HepG2 (cell line): ENCODE measurements around the gene TBXA2R. TPM values are rescaled to one million over a fixed set of nuclear protein-coding genes. Genes with fewer than 3 reads are reported as not detected.

Experiments used
- ATAC-seq: fragments of 200-7000 bp; cut with Tn5 transposase; 3 replicates; pipeline ENCODE4 v1.9.1; 2020; ENCODE audit warnings: mild to moderate bottlenecking, moderate library complexity
- BruUV-seq: library from RNA; stranded (reverse); fragments of 400-500 nt; replicated peaks from 2 replicates; lab custom pipeline; 2021; lab: Mats Ljungman, UMichigan
- CTCF ChIA-PET: fragments of 300-600 bp; formaldehyde crosslinking; extraction: SDS; loops from one replicate; lab custom pipeline; 2021; ENCODE audit warnings: low total read pairs, inconsistent platforms, low intra/inter-chr PET ratio; lab: Yijun Ruan, JAX
- POLR2A ChIA-PET: fragments of 350-600 bp; sonication (Branson Sonifier 250); formaldehyde crosslinking; loops from one replicate; lab custom pipeline; 2020; ENCODE audit warnings: antibody characterized with exemption, inconsistent platforms; lab: Yijun Ruan, JAX
- DNase-seq: peaks from one replicate; pipeline ENCODE4 v3.0.0-alpha.2; 2015; ENCODE audit warnings: low spot score
- FAIRE-seq: peaks from 3 replicates; lab custom pipeline; 2011; peaks lifted over from hg19 to GRCh38; lab: Jason Lieb, UNC
- H2AFZ ChIP-seq: one replicate; pipeline ENCODE4 v1.6.1; 2011; ENCODE audit warnings: low read length, inconsistent platforms
- H3K27ac ChIP-seq: fragments of 300-600 bp; 3 replicates; pipeline ENCODE4 v1.8.0; 2011; ENCODE audit warnings: mixed run types, mild to moderate bottlenecking, mixed read lengths, low read length, inconsistent platforms; ENCODE audit not compliant: insufficient read depth; ENCODE audit errors: extremely low read length
- H3K27me3 ChIP-seq, 2 experiments: fragments of 200-600 bp in 1 of 2; 2 replicates in 1 of 2; 3 replicates in 1 of 2; pipeline versions ENCODE4 v1.6.0 to v1.8.0; 2011; ENCODE audit warnings: low read length in 2 of 2, mild to moderate bottlenecking in 2 of 2, moderate library complexity in 2 of 2, inconsistent platforms in 1 of 2; ENCODE audit not compliant: insufficient read depth in 2 of 2, control insufficient read depth in 1 of 2
- H3K36me3 ChIP-seq, 2 experiments: fragments of 200-600 bp in 1 of 2; replicated peaks in 1 of 2; 2 replicates in 1 of 2; 3 replicates in 1 of 2; pipeline versions ENCODE4 v1.5.1 to v1.8.0; 2011; ENCODE audit warnings: low read length in 2 of 2, inconsistent platforms in 1 of 2; ENCODE audit not compliant: insufficient read depth in 2 of 2, control insufficient read depth in 1 of 2
- H3K4me1 ChIP-seq: 2 replicates; pipeline ENCODE4 v1.5.1; 2012; ENCODE audit warnings: low read length, inconsistent platforms; ENCODE audit not compliant: insufficient read depth
- H3K4me2 ChIP-seq: 2 replicates; pipeline ENCODE4 v1.6.0; 2011; ENCODE audit warnings: low read depth, low read length, inconsistent platforms
- H3K4me3 ChIP-seq, 3 experiments: fragments of 200-600 bp in 1 of 3; sonication (generic), shearing (Covaris generic) in 1 of 3; replicated peaks in 1 of 3; 2 replicates each; pipeline ENCODE4 v1.5.1; 2011 to 2016; ENCODE audit warnings: low read length in 3 of 3, inconsistent platforms in 2 of 3, low read depth in 2 of 3, mild to moderate bottlenecking in 2 of 3, control low read depth in 1 of 3, mixed read lengths in 1 of 3; ENCODE audit not compliant: insufficient read depth in 1 of 3
- H3K79me2 ChIP-seq: one replicate; pipeline ENCODE4 v1.6.1; 2011; ENCODE audit warnings: low read length, inconsistent platforms; ENCODE audit not compliant: insufficient read depth
- H3K9ac ChIP-seq: 2 replicates; pipeline ENCODE4 v1.6.0; 2011; ENCODE audit warnings: mild to moderate bottlenecking, low read depth, low read length, inconsistent platforms; ENCODE audit not compliant: insufficient read depth
- H3K9me3 ChIP-seq: 2 replicates; pipeline ENCODE4 v1.5.1; 2012; ENCODE audit warnings: mild to moderate bottlenecking, low read length
- H4K20me1 ChIP-seq: 2 replicates; pipeline ENCODE4 v1.6.0; 2011; ENCODE audit warnings: inconsistent platforms, mild to moderate bottlenecking, low read length, moderate library complexity; ENCODE audit not compliant: insufficient read depth
- HOXD1 ChIP-seq: sonication (generic); formaldehyde crosslinking; IDR thresholded peaks from 2 replicates; pipeline ENCODE4 v1.5.0; 2020; ENCODE audit warnings: missing genetic modification reagents
- SRSF1 ChIP-seq: fragments of 200-400 bp; formaldehyde crosslinking; optimal IDR thresholded peaks from 2 replicates; pipeline ENCODE3; 2017; ENCODE audit warnings: mild to moderate bottlenecking, low read depth, low read length, moderate library complexity
- STAG1 ChIP-seq: sonication (generic); formaldehyde crosslinking; IDR thresholded peaks from 2 replicates; pipeline ENCODE4 v1.4.0; 2020; ENCODE audit warnings: missing genetic modification reagents
- ZNF431 ChIP-seq: sonication (generic); formaldehyde crosslinking; IDR thresholded peaks from 2 replicates; pipeline ENCODE4 v1.9.0; 2022; ENCODE audit warnings: missing genetic modification reagents, low read depth, mild to moderate bottlenecking, borderline replicate concordance
- WGBS: methylation state at CpG from one replicate; pipeline ENCODE4 v1.1.6; 2017; ENCODE audit warnings: low lambda C conversion rate; 5-methylcytosine and 5-hydroxymethylcytosine counted together
- in situ Hi-C: cut with HindIII; loops from 2 replicates; pipeline ENCODE4 v1.10.0; 2017; ENCODE audit warnings: low pct_unique_long_range_greater_than_20kb; ENCODE audit not compliant: extremely low pct_ligation_motif_present
- intact Hi-C: fragments of 100-400 bp; cut with micrococcal nuclease; formaldehyde crosslinking; loops from one replicate; pipeline ENCODE4 v1.10.0; 2022; ENCODE audit not compliant: unreplicated experiment
- polyA plus RNA-seq, 8 experiments: library from polyadenylated mRNA; depleted of rRNA in 3 of 8; stranded (reverse) in 7 of 8; unstranded in 1 of 8; fragments of >200 nt; fragmentation: Illumina TruSeq in 4 of 8; extraction: Trizol in 4 of 8; gene quantifications; 2 replicates each; pipeline versions ENCODE4 v1.2.1 to v1.2.3, GENCODE V29; 2011 to 2016; ENCODE audit warnings: low read depth in 4 of 8, missing spikeins in 1 of 8, mixed read lengths in 1 of 8; ENCODE audit not compliant: insufficient read depth in 1 of 8
- total RNA-seq, 5 experiments: library from RNA; depleted of rRNA; stranded (reverse); fragments of >200 nt; fragmentation: Illumina TruSeq; extraction: Trizol; gene quantifications; 2 replicates each; pipeline ENCODE4 v1.2.3, GENCODE V29; 2016; ENCODE audit warnings: low read depth in 1 of 5
- TF ChIP-seq, protein P1 (sequence below): sonication (generic); formaldehyde crosslinking; IDR thresholded peaks from 2 replicates; pipeline ENCODE4 v1.4.0; 2020; ENCODE audit warnings: missing genetic modification reagents
- TF ChIP-seq, protein P2 (sequence below): sonication (generic); formaldehyde crosslinking; IDR thresholded peaks from 2 replicates; pipeline ENCODE4 v1.5.0; 2020; ENCODE audit warnings: mild to moderate bottlenecking, missing genetic modification reagents
- TF ChIP-seq, protein P3 (sequence below): sonication (generic); formaldehyde crosslinking; IDR thresholded peaks from 2 replicates; pipeline ENCODE4 v1.5.1; 2020; ENCODE audit warnings: mild to moderate bottlenecking, missing genetic modification reagents, moderate library complexity

The TBXA2R gene
- total and polyA plus RNA-seq, 2 of the 13 experiments (the other 11 are each of a cell fraction or from before 2014, with no cell fraction given), result 0.09 TPM; not detected in 1

DNA sequence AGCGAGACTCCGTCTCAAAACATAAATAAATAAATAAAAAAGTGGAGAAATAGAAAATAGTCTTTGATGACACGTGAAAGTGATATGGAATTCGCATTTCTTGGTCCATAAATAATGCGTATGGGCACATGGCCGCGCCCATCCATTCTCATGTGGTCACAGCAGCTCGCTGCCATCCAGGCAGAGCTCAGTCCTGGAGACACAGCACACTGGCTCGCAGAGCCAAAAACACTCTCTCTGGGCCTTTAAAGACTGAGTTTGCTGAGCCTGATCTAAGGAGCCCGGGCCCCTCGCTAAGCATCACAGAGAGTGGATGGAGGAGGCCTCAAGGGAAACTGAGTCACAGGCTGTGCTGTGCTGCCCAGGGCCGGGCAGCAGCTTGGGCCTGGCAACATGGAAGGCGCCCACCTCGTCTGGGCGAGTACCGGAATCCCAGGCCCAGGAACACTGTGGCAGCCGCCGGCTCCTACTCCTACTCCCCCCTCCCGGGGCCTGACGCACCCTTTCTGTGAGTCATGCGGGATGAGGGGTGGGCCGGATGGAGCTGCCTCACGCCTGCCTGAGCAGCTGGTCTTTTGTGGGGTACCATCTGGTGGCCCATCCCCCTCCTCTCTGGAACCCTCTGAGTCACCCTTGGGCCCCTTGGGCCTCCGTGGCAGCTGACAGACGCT, 48.9 kb upstream of the TBXA2R start:
- Histone ChIP-seq H3K4me2 (no peak overlapping the region), H3K4me3 (no peak overlapping the region), H3K9me3 (no peaks in the 10 kb centered on the region), H3K4me1 (no peaks in the 10 kb centered on the region), H4K20me1 (no peaks in the 10 kb centered on the region), H3K79me2 (no peaks in the 10 kb centered on the region), H3K9ac (no peak overlapping the region), H3K36me3 (peaks cover 1 to 13% of the 10 kb centered on the region in 2 experiments; a peak in 4 of 5 replicates), H3K27me3 (no peaks in the 10 kb centered on the region), H2AFZ (no peak overlapping the region), H3K27ac (no peak overlapping the region)
- DNase-seq, result no peak
- ChIA-PET CTCF (no interaction called here), POLR2A (no interaction called here)
- in situ Hi-C loops (no loop called here), intact Hi-C loops (no loop called here)
- BruUV-seq, result no TSS peak
- no peak for ATAC-seq
- 97% methylated on average over 13 of the region's 25 CpGs for WGBS
- no peak for FAIRE-seq
- TF ChIP-seq, protein P1, sequence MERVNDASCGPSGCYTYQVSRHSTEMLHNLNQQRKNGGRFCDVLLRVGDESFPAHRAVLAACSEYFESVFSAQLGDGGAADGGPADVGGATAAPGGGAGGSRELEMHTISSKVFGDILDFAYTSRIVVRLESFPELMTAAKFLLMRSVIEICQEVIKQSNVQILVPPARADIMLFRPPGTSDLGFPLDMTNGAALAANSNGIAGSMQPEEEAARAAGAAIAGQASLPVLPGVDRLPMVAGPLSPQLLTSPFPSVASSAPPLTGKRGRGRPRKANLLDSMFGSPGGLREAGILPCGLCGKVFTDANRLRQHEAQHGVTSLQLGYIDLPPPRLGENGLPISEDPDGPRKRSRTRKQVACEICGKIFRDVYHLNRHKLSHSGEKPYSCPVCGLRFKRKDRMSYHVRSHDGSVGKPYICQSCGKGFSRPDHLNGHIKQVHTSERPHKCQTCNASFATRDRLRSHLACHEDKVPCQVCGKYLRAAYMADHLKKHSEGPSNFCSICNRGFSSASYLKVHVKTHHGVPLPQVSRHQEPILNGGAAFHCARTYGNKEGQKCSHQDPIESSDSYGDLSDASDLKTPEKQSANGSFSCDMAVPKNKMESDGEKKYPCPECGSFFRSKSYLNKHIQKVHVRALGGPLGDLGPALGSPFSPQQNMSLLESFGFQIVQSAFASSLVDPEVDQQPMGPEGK (CRISPR knock-in tag), result no peak

DNA sequence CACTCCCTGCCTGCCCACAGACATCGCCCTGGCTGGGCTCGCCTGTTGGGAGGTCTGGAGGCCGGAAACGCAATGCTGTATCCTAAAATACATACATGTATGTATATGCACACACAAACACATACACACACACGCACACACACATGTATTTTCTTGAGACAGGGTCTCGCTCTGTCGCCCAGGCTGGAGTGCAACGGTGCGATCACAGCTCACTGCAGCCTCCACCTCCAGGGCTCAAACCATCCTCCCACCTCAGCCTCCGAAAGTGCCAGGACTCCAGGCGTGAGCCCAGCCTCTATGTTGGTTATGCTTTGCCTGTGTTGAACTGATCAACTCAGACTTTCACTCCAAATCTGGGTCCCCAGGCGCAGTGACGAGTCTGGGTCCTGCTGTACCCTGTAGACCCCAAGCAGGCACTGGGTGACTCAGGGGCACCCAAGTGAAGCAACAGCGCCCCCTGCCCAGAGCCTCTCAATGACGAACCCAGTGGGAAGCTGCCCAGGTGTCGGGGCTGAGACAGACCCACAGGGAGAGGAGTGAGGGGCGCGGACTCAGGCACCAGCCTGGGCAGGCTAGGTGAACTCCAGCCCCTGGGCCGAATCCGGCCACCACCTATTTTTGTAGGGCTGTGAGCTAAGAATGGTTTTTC, 47.3 kb upstream of the TBXA2R start:
- WGBS, result 95% methylated on average over 13 of the region's 20 CpGs
- no peak overlapping the region for H3K27ac ChIP-seq
- CTCF ChIA-PET, result no interaction called here
- H3K79me2 ChIP-seq, result no peaks in the 10 kb centered on the region
- H3K9me3 ChIP-seq, result no peaks in the 10 kb centered on the region
- ATAC-seq (no peak; the same call in 2 of the 3 replicates), FAIRE-seq (no peak), DNase-seq (no peak)
- H3K4me1 ChIP-seq, result no peaks in the 10 kb centered on the region
- intact Hi-C loops (no loop called here), in situ Hi-C loops (no loop called here)
- H4K20me1 ChIP-seq, result no peaks in the 10 kb centered on the region
- BruUV-seq, result no TSS peak
- H3K4me2 ChIP-seq, result no peak overlapping the region
- H3K4me3 ChIP-seq, result no peak overlapping the region
- H3K9ac ChIP-seq, result no peak overlapping the region
- POLR2A ChIA-PET, result no interaction called here
- H2AFZ ChIP-seq, result no peak overlapping the region
- H3K36me3 ChIP-seq, result peaks cover 1 to 13% of the 10 kb centered on the region in 2 experiments; a peak in 4 of 5 replicates
- H3K27me3 ChIP-seq, result no peaks in the 10 kb centered on the region
- TF ChIP-seq HOXD1 (CRISPR knock-in tag) (no peak), ZNF431 (CRISPR knock-in tag) (no peak), SRSF1 (no peak), STAG1 (peak; percentile 31; the same call in 1 of the 2 replicates)
- TF ChIP-seq, protein P2, sequence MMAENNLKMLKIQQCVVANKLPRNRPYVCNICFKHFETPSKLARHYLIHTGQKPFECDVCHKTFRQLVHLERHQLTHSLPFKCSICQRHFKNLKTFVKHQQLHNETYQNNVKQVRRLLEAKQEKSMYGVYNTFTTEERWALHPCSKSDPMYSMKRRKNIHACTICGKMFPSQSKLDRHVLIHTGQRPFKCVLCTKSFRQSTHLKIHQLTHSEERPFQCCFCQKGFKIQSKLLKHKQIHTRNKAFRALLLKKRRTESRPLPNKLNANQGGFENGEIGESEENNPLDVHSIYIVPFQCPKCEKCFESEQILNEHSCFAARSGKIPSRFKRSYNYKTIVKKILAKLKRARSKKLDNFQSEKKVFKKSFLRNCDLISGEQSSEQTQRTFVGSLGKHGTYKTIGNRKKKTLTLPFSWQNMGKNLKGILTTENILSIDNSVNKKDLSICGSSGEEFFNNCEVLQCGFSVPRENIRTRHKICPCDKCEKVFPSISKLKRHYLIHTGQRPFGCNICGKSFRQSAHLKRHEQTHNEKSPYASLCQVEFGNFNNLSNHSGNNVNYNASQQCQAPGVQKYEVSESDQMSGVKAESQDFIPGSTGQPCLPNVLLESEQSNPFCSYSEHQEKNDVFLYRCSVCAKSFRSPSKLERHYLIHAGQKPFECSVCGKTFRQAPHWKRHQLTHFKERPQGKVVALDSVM (CRISPR knock-in tag), result peak; percentile 68; the same call in 1 of the 2 replicates
- TF ChIP-seq, protein P3, sequence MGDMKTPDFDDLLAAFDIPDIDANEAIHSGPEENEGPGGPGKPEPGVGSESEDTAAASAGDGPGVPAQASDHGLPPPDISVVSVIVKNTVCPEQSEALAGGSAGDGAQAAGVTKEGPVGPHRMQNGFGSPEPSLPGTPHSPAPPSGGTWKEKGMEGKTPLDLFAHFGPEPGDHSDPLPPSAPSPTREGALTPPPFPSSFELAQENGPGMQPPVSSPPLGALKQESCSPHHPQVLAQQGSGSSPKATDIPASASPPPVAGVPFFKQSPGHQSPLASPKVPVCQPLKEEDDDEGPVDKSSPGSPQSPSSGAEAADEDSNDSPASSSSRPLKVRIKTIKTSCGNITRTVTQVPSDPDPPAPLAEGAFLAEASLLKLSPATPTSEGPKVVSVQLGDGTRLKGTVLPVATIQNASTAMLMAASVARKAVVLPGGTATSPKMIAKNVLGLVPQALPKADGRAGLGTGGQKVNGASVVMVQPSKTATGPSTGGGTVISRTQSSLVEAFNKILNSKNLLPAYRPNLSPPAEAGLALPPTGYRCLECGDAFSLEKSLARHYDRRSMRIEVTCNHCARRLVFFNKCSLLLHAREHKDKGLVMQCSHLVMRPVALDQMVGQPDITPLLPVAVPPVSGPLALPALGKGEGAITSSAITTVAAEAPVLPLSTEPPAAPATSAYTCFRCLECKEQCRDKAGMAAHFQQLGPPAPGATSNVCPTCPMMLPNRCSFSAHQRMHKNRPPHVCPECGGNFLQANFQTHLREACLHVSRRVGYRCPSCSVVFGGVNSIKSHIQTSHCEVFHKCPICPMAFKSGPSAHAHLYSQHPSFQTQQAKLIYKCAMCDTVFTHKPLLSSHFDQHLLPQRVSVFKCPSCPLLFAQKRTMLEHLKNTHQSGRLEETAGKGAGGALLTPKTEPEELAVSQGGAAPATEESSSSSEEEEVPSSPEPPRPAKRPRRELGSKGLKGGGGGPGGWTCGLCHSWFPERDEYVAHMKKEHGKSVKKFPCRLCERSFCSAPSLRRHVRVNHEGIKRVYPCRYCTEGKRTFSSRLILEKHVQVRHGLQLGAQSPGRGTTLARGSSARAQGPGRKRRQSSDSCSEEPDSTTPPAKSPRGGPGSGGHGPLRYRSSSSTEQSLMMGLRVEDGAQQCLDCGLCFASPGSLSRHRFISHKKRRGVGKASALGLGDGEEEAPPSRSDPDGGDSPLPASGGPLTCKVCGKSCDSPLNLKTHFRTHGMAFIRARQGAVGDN (CRISPR knock-in tag), result 0 out of 2 replicates have a peak, but pooled peaks have one; percentile 10
